ENCODE measurements around the gene RGS9.

The RGS9 gene

GRCh38 chr17:65259281-65259680 lies 122.1 kb downstream of the RGS9 start:
- DNase-seq (ENCODE audit: low read depth, low spot score) = no peak

GRCh38 chr17:65259696-65260485 lies 122.7 kb downstream of the RGS9 start:
- DNase-seq (ENCODE audit: low read depth, low spot score) = no peak

DNA sequence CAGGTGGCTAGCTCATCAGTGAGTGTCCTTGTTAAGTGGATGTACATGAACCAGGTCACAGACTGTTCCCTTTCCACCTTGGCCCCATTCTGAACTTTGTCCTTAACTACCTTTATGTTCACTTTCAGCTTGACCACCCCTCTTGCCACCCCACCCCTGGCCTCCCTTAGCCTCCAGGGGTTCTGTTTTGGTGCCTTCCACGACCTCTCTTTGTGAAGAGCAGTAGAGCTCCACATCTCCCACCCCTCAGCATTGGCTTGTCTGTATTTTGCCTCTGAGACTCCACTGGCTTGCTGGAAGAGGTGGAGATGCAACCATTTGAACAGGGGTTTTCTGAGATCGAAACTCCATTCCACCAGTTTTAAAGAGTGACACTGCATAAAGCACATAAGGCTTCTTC lies 123.5 kb downstream of the RGS9 start:
- no peak for DNase-seq (ENCODE audit: low read depth, low spot score)

DNA sequence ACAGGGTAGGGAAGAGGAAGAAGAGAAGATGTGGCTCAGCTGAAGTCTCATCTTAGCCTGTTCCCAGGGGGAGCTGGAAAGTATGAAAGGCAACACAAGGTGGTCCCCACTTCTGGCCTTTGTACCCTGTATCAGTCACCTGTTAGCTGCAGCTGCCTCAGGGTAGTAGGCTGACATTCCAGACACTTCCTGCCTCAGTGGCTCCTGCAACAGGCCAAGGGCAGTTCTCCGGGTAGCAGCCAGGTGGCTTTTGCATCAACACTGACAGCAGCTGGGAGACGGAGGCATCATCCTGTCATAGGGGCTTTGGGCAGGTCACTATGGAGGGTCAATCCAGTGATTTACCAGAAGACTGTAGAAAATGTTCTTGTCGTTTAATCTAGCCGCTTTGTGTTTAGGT lies 124.0 kb downstream of the RGS9 start:
- no peak for DNase-seq (ENCODE audit: low read depth, low spot score)

DNA sequence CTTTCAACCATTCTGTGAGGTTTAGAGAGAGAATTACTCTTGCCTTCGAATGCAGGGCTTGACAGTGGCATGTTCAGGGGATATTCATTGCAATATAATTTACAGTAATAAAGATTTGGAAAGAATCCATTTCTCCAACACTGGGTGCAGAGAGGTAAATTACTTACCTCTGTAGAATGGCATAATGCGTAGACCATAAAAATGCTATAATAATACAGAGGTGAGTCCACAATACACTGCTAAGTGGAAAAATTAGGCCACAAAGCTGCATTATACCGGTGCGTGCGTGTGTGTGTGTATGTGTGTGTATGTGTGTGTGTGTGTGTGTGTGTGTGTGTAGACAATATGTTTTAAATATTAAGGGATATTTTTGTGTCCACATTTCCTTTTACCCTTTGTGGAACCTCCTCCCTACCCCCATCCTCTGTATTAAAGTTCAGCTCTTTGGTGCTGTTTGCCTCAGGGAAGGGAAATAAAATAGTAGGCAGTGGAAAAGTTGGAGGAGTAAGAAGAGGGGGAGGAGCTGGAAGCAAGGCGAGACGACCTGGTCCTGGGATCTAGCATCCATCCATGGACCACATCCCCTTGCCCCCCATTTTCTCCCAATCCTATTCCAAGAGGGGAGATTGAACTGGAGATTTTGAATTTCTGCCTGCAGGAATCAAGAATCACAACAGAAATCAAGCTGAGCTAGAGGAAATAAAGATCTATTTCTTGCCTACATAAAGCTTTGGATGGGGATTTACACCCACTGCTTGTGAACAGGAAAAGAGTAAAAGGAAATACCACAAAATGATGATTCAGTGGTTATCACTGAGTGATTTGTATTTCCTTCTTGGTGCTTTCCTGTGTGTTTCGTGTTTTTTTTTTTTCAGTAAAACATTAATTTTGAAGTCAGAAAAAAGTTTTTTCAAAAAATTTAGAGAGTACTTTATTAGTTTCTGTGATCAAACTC lies 124.8 kb downstream of the RGS9 start:
- no peak for DNase-seq (ENCODE audit: low read depth, low spot score)

- no peak for DNase-seq (ENCODE audit: low read depth, low spot score)
Observed at GRCh38 chr17:65265276-65265675, 128.1 kb downstream of the RGS9 start.

DNA sequence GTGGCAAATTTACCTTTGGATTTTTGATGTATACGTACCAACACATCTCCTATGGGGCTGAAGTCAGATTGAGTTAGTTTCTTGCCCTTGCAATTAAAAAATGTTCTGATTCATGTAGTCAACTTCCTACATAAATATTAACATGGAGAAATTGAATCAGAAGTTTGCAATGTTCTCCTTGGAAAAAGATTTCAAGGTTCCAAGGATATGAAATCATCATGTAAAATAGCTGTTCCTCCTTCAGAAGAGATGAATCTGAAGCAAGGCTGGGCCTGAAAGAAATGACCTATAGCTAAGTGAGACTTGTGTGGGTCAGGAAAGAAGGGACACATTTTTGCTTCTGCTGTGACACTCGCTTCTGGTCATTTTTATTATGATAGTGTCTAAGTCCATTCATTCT lies 131.7 kb downstream of the RGS9 start:
- DNase-seq (ENCODE audit: low read depth, low spot score) = no peak

DNA sequence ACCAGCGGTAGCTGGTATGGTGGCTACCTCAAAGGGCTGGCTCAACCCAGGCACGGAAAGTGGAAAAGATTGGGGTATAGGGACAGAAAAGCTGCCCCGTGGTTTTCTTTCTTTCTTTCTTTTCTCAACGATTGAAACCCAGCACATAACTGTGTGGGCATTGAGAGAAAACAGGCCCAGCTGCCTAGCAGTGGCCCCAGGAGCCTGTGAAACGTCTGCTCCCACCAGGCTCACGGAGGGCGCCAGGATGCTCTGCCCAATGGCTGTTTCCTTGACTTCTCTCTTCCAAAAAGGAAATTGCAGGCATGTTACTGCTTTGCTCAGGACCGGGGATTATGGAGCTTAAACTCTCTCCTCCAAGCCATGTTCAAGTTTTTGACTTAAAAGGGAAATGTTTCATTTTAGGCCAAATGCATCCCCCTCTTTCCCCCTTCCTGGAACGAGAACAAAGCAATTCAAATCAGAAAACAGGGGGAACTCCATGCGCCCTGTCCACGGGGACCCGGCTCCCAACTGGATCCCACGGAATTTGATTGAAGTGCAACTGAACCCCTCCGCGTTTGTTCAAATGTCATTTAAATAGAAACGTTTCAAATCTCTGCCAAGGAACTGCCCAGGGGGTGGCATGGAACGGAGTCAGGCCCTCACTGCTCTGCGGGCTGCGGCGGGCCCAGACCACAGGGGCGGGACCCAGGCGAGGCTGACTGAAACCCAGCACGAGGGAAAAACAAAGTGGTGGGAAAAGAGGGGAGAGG lies 133.5 kb downstream of the RGS9 start:
- DNase-seq (ENCODE audit: low read depth, low spot score) = no peak

DNA sequence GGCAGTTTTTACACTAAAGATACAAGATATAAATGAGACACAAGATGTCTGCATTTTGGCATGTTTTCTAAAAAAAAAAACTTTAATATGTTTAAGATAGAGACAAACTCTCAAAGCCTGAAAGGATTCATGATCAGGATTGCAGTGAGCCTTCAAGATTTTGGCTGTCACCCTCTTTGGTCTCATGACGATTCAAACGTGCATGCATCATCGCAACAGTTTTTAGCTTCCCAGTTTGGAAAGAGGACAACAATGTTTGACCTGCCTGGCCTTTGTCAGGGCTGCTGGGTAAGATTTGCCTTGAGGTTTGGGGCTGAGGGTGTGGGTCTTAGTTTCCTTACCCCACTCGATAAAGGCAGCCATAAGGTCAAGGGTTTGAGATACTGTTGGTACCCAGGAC lies 134.1 kb downstream of the RGS9 start:
- DNase-seq (ENCODE audit: low read depth, low spot score) = no peak
